Measurements from ENCODE around the gene HYPK. TPM values are rescaled to one million over a fixed set of nuclear protein-coding genes. Genes with fewer than 3 reads are reported as not detected.
A peak's percentile ranks its signal among the peaks of the same experiment; 100 is the strongest.
"Not testable (repeated sequence)": the region's sequence is repeated elsewhere in the genome, so short reads cannot be mapped to it uniquely, and the experiment has no call there.

Gene HYPK
- polyA plus RNA-seq, 4 donors, result 9.9 to 20.9 (median 13.9) TPM

- DNase-seq (ENCODE audit: low read depth in 4 of 4, low spot score in 2 of 4), result no peak
These were observed 5.9 kb upstream of the HYPK start for GRCh38 chr15:43794269-43795037.

GRCh38 chr15:43795197-43795596 is 5.2 kb upstream of the HYPK start:
- no peak for DNase-seq (ENCODE audit: low read depth in 4 of 4, low spot score in 2 of 4)

- DNase-seq (ENCODE audit: low read depth in 4 of 4, low spot score in 2 of 4), result no peak
These were observed 4.4 kb upstream of the HYPK start for GRCh38 chr15:43795997-43796396.

GRCh38 chr15:43796566-43796965 is 3.8 kb upstream of the HYPK start:
- DNase-seq (ENCODE audit: low read depth in 4 of 4, low spot score in 2 of 4), result no peak

- no peak for DNase-seq (ENCODE audit: low read depth in 4 of 4, low spot score in 2 of 4)
These were observed 1.0 kb upstream of the HYPK start for GRCh38 chr15:43799209-43799944.

GRCh38 chr15:43799945-43800285 is 484 bp upstream of the HYPK start, which contains the start of gene SERINC4:
Gene SERINC4 (minus strand): TSS chr15:43800220. CDS start chr15:43799986, 234 bp downstream.
- DNase-seq (ENCODE audit: low read depth in 4 of 4, low spot score in 2 of 4), result no peak

- DNase-seq (ENCODE audit: low read depth in 4 of 4, low spot score in 2 of 4), result not testable (repeated sequence)
These were observed 2.3 kb downstream of the HYPK start for GRCh38 chr15:43802676-43803075.

GRCh38 chr15:43808435-43808950 is 8.1 kb downstream of the HYPK start:
- no peak for DNase-seq (ENCODE audit: low read depth in 4 of 4, low spot score in 2 of 4)

- DNase-seq (ENCODE audit: low read depth in 4 of 4, low spot score in 2 of 4), result no peak
These were observed 8.7 kb downstream of the HYPK start for GRCh38 chr15:43808960-43809678.

- not testable (repeated sequence) for DNase-seq (ENCODE audit: low read depth in 4 of 4, low spot score in 2 of 4)
These were observed 14.7 kb downstream of the HYPK start for GRCh38 chr15:43815064-43815463.

- DNase-seq (ENCODE audit: low read depth in 4 of 4, low spot score in 2 of 4), result no peak
These were observed 21.1 kb downstream of the HYPK start for GRCh38 chr15:43821505-43821904.

- peak; percentile 84 to 94 (median 88) for DNase-seq (ENCODE audit: low read depth in 4 of 4, low spot score in 2 of 4)
These were observed 24.2 kb downstream of the HYPK start, which contains the start of gene MFAP1 for GRCh38 chr15:43824302-43825246. Gene MFAP1 (minus strand): TSS chr15:43824690. CDS start chr15:43824569, 121 bp downstream.

GRCh38 chr15:43825305-43825704 is 24.9 kb downstream of the HYPK start:
- not testable (repeated sequence) for DNase-seq (ENCODE audit: low read depth in 4 of 4, low spot score in 2 of 4)

GRCh38 chr15:43826029-43826507 is 25.7 kb downstream of the HYPK start:
- DNase-seq (ENCODE audit: low read depth in 4 of 4, low spot score in 2 of 4), result no peak

GRCh38 chr15:43826508-43827341 is 26.3 kb downstream of the HYPK start, which contains the start of gene WDR76:
Gene WDR76 (plus strand): TSS chr15:43827002. CDS start chr15:43827033, 31 bp downstream.
- DNase-seq (ENCODE audit: low read depth in 4 of 4, low spot score in 2 of 4), result peak in 3 of 4 donors; percentile 48 to 73 (median 68)

GRCh38 chr15:43828061-43828657 is 27.8 kb downstream of the HYPK start:
- DNase-seq (ENCODE audit: low read depth in 4 of 4, low spot score in 2 of 4), result no peak

GRCh38 chr15:43829951-43830540 is 29.6 kb downstream of the HYPK start:
- DNase-seq (ENCODE audit: low read depth in 4 of 4, low spot score in 2 of 4), result not testable (repeated sequence)
